ES-I3 (cell line): Measurements from ENCODE around the gene CDH12.
"Not testable (repeated sequence)": the region's sequence is repeated elsewhere in the genome, so short reads cannot be mapped to it uniquely, and the experiment has no call there.

Experiments used
- H3K36me3 ChIP-seq: 2 replicates; pipeline ENCODE4 v1.6.1; 2013; ENCODE audit warnings: mild to moderate bottlenecking, low read length, control low read depth, moderate library complexity; ENCODE audit not compliant: insufficient read depth
- H3K4me1 ChIP-seq: 2 replicates; pipeline ENCODE4 v1.6.1; 2013; ENCODE audit warnings: mild to moderate bottlenecking, control low read depth, low read length; ENCODE audit not compliant: insufficient read depth
- H3K9ac ChIP-seq: 2 replicates; pipeline ENCODE4 v1.6.1; 2013; ENCODE audit warnings: low read depth, mild to moderate bottlenecking, low read length, moderate library complexity
- H3K9me3 ChIP-seq: 2 replicates; pipeline ENCODE4 v1.6.1; 2013; ENCODE audit warnings: mild to moderate bottlenecking, low read length, moderate library complexity; ENCODE audit not compliant: control insufficient read depth, insufficient read depth

Gene CDH12

DNA sequence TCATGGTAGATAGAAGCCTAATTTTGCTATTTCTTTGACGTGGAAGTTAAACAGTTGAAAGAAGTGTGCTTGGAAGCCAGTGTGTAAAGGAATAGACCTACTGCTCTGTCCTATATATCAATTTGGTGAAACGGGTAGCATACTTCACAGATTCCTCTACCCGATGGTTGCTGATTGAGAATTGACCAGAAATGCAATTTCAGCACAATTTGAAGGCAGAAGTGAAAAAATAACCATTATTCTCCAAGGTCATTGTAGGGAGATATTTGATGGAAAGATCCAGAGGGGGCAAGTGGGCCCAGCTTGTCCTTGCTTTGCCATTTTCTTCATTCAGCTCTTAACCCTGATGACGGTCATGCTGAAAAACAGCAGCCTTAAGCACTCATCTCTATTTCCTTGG, 15.3 kb downstream of the CDH12 start:
- Histone ChIP-seq H3K9me3 (no peaks in the 10 kb centered on the region), H3K4me1 (no peaks in the 10 kb centered on the region)

DNA sequence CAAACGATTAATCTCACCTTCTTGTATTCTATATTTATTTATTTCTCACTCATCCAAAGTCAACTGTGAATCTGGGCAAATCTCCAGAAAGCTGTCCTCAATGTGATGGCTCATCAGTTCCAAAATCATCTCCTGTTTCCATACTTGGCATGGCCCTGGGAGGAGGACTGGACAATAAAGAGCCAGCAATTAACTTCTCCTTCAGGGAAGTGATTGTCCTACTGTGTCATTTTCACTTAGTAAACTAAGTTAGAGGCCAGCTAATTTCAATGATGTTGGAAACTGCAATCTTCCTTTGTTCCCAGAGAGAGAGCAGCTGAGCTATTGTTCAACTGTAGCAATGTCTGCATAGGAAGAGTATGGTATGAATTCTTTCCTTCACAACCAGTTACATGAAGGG, 17.5 kb downstream of the CDH12 start:
- H3K9me3 ChIP-seq, result no peaks in the 10 kb centered on the region
- no peak overlapping the region for H3K9ac ChIP-seq
- no peaks in the 10 kb centered on the region for H3K36me3 ChIP-seq
- no peaks in the 10 kb centered on the region for H3K4me1 ChIP-seq

More for the DNA sequence above, 15.3 kb downstream of the CDH12 start:
- H3K9ac ChIP-seq, result no peak overlapping the region
- H3K36me3 ChIP-seq, result no peaks in the 10 kb centered on the region

DNA sequence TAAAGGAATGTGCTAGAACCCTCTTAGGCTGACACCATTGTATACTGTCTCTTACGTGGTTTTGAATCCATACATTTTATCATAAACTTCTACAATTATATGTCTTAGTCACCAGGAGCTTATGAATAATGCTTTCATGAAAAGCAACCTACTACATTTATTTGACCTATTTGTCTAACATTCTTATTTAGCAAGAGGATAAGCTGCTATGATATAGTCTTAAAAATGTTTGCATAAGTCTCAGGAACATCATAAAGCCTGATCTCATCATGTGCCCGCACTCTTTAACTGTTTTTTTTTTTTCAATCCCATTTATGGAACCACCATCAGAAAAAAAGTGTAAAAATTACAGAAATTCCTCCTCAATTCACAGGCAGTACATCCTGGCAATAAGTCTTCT, 59.7 kb downstream of the CDH12 start:
- no peaks in the 10 kb centered on the region for H3K4me1 ChIP-seq
- H3K9ac ChIP-seq, result no peak overlapping the region
- no peaks in the 10 kb centered on the region for H3K9me3 ChIP-seq
- no peaks in the 10 kb centered on the region for H3K36me3 ChIP-seq

DNA sequence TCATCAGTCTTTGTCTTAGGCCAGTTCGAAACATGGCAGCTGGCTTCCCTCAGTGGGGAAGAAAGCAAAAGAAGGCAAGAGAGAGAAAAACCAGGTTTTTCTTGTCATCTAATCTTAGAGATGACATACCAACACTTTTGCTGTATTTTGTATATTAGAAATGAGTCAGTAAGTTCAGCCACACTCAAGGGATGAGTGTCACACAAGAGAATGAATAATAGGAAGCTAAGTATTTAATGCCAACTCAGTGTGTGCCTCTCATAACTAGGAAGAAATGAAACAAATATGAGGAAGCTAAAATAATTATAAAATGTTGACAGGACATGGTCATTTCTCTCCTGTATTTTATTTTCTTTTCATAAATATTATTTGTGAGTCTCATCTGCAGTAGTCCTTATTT, 65.3 kb downstream of the CDH12 start:
- Histone ChIP-seq H3K36me3 (no peaks in the 10 kb centered on the region), H3K9ac (no peak overlapping the region), H3K9me3 (no peaks in the 10 kb centered on the region), H3K4me1 (no peaks in the 10 kb centered on the region)

DNA sequence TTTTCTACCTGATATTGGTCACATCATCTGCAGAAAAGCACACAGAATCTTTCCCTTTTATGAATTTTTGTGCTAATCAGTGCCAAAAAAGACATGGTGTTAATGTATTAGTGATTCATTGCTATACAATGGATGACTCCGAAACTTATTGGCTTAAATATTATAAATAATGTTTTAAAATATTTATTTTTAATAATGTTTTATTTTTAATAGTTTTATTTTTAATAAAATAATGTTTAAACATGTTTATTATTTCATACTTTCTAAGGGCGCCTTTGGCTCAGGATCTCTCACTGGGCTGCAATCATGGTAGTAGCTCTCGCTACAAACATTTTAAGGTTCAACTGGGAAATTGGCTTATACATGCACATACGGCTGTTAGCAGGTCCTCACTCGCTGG, 65.7 kb downstream of the CDH12 start:
- Histone ChIP-seq H3K9ac (no peak overlapping the region), H3K36me3 (no peaks in the 10 kb centered on the region), H3K9me3 (no peaks in the 10 kb centered on the region), H3K4me1 (no peaks in the 10 kb centered on the region)

DNA sequence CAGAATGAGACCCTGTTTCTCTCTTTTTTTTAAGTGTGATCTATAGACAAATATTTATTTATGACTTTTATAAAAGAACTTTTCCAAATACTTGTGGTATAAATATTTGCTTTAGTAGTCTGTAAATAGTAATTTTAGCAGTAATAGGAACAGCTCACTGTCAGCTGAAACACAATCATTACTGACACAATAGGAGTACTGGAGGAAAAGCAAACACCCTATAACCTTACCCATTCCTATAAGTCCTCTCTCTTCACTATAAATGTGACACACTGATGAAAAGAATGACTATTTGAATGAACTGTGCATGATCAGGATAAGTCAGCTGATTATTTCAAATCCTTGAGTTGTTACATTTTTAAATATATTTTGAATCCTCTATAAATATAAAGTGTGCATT, 72.4 kb downstream of the CDH12 start:
- H3K9me3 ChIP-seq, result no peaks in the 10 kb centered on the region
- H3K36me3 ChIP-seq, result no peaks in the 10 kb centered on the region
- no peak overlapping the region for H3K9ac ChIP-seq
- no peaks in the 10 kb centered on the region for H3K4me1 ChIP-seq

DNA sequence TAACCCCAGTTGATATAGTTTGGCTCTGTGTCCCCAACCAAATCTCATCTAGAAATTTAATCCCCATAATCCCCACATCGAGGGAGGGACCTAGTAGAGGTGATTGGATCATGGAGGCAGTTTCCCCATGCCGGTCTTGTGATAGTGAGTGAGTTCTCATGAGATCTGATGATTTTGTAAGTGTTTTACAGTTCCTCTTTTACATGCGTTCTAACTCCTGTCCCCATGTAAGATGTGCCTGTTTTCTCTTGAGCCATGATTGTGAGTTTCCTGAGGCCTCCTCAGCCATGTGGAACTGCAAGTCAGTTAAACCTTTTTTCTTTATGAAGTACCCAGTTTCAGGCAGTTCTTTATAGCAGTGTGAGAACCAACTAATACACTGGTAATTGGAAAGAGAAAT, 73.6 kb downstream of the CDH12 start:
- Histone ChIP-seq H3K9ac (no peak overlapping the region), H3K4me1 (no peaks in the 10 kb centered on the region), H3K36me3 (no peaks in the 10 kb centered on the region), H3K9me3 (no peaks in the 10 kb centered on the region)

DNA sequence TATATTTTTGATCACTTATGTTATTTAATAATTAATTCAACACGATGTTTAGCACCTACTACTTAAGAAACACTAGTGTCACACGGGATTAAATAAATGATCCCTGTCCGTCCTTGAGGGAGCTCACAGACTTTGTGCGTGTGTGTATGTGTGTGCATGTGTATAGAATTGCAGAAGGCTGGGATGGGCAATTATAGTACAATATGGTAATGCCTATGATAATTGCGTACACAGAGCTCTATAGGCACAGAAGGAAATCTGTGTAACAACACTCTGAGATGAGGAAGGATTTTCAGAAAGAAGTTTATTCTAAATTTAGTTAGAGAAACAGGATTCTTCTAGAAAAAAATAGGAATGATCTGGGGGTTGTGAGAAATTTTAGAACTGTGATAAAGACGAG, 76.9 kb downstream of the CDH12 start:
- H3K36me3 ChIP-seq, result no peaks in the 10 kb centered on the region
- H3K4me1 ChIP-seq, result no peaks in the 10 kb centered on the region
- H3K9me3 ChIP-seq, result no peaks in the 10 kb centered on the region
- no peak overlapping the region for H3K9ac ChIP-seq

DNA sequence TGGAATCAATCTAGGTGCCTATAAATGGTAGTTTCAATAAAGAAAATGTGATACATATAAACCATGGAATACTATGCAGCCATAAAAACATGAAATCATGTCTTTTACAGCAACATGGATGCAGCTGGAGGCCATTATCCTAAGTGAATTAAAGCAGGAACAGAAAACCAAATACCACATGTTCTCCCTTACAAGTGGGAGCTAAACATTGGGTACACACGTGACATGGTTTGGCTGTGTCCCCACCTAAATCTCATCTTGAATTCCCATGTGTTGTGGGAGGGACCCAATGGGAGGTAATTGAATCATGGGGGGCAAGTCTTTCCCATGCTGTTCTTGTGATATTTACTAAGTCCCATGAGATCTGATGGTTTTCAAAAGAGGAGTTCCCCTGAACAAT, 78.9 kb downstream of the CDH12 start:
- H3K36me3 ChIP-seq, H3K4me1 ChIP-seq, H3K9ac ChIP-seq: not testable (repeated sequence)

DNA sequence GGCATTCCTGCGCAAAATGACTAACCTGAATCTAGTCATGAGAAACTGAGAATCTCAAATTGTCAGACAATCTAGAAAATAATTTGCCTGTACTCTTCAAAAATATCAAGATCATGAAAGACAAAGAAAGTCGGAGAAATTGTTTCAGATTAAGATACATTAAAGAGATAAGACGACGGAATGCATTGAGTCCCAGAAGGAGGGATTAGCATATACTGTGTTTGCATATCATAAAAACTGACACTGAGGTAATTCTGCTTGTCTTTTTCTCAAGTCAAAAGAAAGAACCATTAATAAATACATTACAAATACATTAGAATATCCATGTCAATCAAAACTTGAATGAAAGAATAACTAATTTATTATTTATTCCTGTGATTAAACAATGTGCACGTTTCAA, 88.4 kb downstream of the CDH12 start:
- Histone ChIP-seq H3K36me3 (no peaks in the 10 kb centered on the region), H3K4me1 (no peaks in the 10 kb centered on the region), H3K9me3 (no peaks in the 10 kb centered on the region), H3K9ac (no peak overlapping the region)

More for the DNA sequence above, 78.9 kb downstream of the CDH12 start:
- not testable (repeated sequence) for H3K9me3 ChIP-seq

DNA sequence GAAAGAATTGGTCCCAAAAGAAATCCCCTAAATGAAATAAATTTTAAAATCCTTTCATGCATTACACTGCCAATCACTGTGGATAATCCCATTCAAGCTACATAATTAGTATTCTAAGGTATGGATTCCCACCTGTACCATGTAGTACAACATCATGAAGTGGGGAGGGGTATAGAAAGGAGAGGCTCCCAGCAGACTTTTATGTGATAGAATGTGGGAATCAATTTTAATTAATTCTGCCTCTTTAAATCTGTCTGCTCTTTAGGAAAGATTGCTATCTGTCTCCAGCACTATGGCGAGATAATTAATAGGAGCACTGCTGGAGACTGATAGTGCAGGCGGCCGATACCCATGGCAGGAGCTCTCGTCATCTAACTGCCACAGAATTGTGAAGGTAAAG, 95.4 kb downstream of the CDH12 start:
- no peak overlapping the region for H3K9ac ChIP-seq
- no peaks in the 10 kb centered on the region for H3K36me3 ChIP-seq
- H3K9me3 ChIP-seq, result no peaks in the 10 kb centered on the region
- H3K4me1 ChIP-seq, result no peaks in the 10 kb centered on the region

DNA sequence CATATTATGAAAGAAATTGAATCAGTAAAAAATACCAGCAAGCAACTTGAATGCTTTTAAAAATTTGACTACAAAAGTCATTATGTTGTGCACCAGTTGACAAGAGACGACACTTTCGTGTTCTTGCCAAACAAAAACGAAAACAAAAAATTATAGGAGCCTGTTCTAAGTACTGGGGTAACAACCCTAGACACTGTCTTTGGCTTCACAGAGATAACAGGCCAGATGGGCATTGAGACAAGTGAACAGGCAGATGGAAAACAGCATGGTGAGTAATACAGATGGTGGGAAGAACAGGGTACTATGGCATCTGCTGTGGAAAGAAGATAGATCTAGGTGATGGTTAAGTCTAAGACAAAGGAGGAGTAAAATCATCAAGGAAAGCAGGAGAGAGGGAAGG, 99.0 kb downstream of the CDH12 start:
- no peak overlapping the region for H3K9ac ChIP-seq
- H3K9me3 ChIP-seq, result no peaks in the 10 kb centered on the region
- no peaks in the 10 kb centered on the region for H3K4me1 ChIP-seq
- H3K36me3 ChIP-seq, result no peaks in the 10 kb centered on the region

DNA sequence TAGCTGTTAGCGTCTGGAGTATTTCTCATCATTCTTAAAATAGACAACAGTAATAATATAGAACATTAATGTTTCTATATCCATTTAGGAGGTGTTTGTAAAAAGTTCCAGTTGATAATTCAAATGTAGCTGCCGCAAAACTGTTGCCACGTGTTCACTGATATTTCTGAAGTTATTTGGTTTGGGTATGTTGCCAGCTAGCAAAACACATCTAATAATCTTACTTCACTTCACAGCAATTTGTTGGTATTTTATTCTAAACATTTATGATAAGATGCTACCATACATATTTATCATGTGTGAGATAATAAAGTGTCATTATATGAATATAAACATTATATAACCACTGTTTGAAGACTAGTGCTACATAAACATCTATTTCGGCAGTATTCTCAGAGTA, 101.6 kb downstream of the CDH12 start:
- no peaks in the 10 kb centered on the region for H3K9me3 ChIP-seq
- H3K4me1 ChIP-seq, result no peaks in the 10 kb centered on the region
- H3K9ac ChIP-seq, result no peak overlapping the region
- H3K36me3 ChIP-seq, result no peaks in the 10 kb centered on the region

DNA sequence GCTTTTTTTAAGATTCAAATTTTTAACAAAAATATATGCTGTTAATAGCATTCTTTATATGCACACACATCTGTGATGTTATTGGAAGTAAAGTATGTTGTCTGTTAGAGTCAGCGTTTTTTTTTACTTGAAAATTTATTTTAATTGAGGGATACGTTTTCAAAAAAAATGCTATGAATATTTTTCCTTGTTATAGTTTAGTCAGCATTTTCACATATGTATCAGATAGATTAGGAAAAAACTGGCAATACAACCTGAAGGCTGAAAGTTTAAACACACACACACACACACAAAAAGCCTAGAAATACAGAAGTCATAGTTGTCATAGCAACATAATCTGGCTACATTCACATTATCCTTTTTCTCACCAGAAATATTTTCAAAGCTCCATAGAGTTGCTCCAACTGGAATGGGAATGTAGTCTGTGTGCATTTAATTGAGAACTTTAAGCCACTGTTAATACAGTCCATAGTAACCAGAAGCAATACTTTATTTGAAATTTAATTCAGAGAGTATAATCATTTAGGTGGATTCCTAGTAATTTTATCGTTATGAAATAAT, 116.6 kb downstream of the CDH12 start:
- Histone ChIP-seq H3K36me3 (no peaks in the 10 kb centered on the region), H3K4me1 (no peaks in the 10 kb centered on the region), H3K9me3 (no peaks in the 10 kb centered on the region), H3K9ac (no peak overlapping the region)

DNA sequence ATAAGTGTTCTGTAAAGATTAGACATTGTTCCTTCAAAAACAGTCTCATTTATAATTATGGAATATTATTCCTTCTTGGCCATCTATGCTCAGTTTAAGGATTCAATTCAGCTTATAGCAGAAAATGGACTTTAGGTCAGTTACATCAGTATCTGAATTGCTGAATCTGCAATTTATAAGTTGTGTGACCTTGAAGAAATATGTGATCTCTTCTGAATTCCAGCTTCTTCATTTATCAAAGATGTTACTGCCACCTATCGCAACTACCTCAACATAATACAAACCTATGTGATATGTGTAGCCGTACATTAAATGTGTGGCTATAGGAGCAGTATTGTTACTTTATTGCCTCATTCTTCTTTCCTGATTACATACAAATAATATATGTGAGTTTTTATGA, 118.2 kb downstream of the CDH12 start:
- Histone ChIP-seq H3K9me3 (no peaks in the 10 kb centered on the region), H3K9ac (no peak overlapping the region), H3K4me1 (no peaks in the 10 kb centered on the region), H3K36me3 (no peaks in the 10 kb centered on the region)

DNA sequence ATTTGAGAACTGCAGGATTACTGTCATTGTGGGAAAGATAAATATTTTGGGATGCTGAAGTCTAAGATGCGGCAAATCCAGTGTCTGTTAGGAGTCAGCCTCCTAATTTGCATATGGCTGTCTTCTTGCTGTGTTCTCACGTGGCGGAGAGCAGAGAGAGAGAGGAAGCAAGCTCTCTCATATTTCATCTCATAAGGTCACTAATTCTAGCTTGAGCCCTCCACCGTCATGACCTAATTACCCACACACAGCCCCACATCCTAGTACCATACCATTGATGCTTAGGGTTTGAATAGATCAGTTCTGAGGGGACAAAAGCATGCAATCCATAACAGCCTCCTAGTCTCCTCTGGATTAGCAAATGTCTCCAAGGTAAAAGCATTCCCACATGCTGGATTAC, 124.5 kb downstream of the CDH12 start:
- Histone ChIP-seq H3K9ac (no peak overlapping the region), H3K9me3 (no peaks in the 10 kb centered on the region), H3K36me3 (no peaks in the 10 kb centered on the region), H3K4me1 (0 out of 2 replicates have a peak, but pooled peaks cover 3% of the 10 kb centered on the region)
